Measurements from ENCODE around the gene OBSCN. TPM values are rescaled to one million over a fixed set of nuclear protein-coding genes. Genes with fewer than 3 reads are reported as not detected.

OBSCN gene
- total RNA-seq, 1 experiment from 2014 or later = 33.3 TPM

DNA sequence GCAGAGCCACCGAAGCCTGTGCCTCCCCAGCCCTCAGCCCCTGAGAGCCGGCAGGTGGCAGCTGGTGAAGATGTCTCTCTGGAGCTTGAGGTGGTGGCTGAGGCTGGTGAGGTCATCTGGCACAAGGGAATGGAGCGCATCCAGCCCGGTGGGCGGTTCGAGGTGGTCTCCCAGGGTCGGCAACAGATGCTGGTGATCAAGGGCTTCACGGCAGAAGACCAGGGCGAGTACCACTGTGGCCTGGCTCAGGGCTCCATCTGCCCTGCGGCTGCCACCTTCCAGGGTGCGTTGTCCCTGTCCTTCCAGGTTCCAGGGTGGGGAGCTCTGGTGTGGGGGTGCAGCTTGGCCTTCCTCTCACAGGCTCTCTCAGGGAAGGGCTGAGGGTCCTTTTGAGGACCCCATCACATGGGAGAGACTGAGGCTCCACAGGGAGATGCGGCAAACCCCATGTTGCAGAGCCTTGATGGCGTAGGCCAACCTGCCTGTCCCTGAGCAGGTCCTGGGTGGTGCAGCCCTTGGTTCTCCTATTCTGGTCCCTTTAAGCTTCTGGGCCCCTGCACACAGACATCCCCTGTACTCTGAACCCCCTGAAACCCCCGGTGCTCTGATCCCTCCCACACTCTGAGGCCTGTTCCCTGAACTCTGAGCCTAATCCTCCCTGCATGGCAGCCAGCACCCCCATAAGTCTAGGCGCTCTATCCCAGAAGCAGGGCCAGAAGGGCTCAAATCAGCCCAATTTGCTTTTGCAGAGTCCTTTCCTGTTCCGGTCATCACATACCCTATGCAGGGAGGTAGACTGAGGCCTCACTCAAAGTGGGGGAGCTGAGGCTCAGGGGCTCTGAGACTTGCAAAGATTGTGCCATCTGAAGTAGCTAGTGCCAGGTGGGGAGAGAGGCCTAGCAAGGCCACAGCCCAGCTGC is 110.3 kb downstream of the OBSCN start:
- Histone ChIP-seq H2BK15ac (ENCODE audit: low read depth, low read length) (no peak overlapping the region), H2BK12ac (ENCODE audit: insufficient read length, low read depth, low read length) (no peak overlapping the region), H3K23me2 (ENCODE audit: insufficient read length, low read depth, low read length, poor library complexity, severe bottlenecking) (no peaks in the 10 kb centered on the region), H3K56ac (ENCODE audit: insufficient read length, low read depth, low read length) (no peak overlapping the region), H3K27me3 (ENCODE audit: insufficient read depth, low read length) (no peaks in the 10 kb centered on the region), H3K4ac (ENCODE audit: low read depth, low read length) (no peak overlapping the region), H3K18ac (ENCODE audit: insufficient read length, low read depth, low read length) (no peak overlapping the region), H3K9ac (ENCODE audit: extremely low read depth, insufficient read length, low read length) (no peak overlapping the region), H2BK5ac (ENCODE audit: insufficient read length, low read length) (no peak overlapping the region), H3K79me2 (ENCODE audit: insufficient read depth, low read length) (no peaks in the 10 kb centered on the region), H3K4me1 (ENCODE audit: insufficient read depth, low read length) (no peaks in the 10 kb centered on the region), H3K79me1 (ENCODE audit: insufficient read depth, low read depth, low read length, poor library complexity, severe bottlenecking) (no peaks in the 10 kb centered on the region), H3K4me2 (ENCODE audit: insufficient read depth, insufficient read length, low read length) (no peak overlapping the region), H3K23ac (ENCODE audit: insufficient read length, low read depth, low read length) (no peak overlapping the region), H2AK5ac (ENCODE audit: insufficient read length, low read length) (no peak overlapping the region), H4K5ac (ENCODE audit: insufficient read length, low read depth, low read length) (no peak overlapping the region), H3K14ac (ENCODE audit: insufficient read depth, low read length) (no peak overlapping the region), H2BK120ac (ENCODE audit: low read depth, low read length, poor library complexity, severe bottlenecking) (no peak overlapping the region), H4K91ac (ENCODE audit: insufficient read length, low read depth, low read length) (no peak overlapping the region), H3T11ph (ENCODE audit: low read length) (no peak overlapping the region), H4K8ac (replicated peaks; ENCODE audit: insufficient read length, low read depth, low read length) (no peak overlapping the region), H2BK20ac (ENCODE audit: low read depth, low read length, poor library complexity, severe bottlenecking) (no peak overlapping the region), H2AFZ (ENCODE audit: low read length) (no peak overlapping the region), H3K9me3 (ENCODE audit: control insufficient read depth, low read depth, low read length) (no peaks in the 10 kb centered on the region), H3K27ac (ENCODE audit: insufficient read length, low read depth, low read length) (no peak overlapping the region), H4K20me1 (ENCODE audit: control insufficient read depth, insufficient read depth, insufficient read length) (no peaks in the 10 kb centered on the region)
- no CpG with 5 or more reads among the region's 16 CpGs for WGBS (ENCODE audit: extremely low coverage, insufficient read length, low lambda C conversion rate)
- peaks cover 3% of the 10 kb centered on the region; the same call in 1 of the 2 replicates for H3K27me3 Mint-ChIP-seq (ENCODE audit: low read depth)
- H3K27ac Mint-ChIP-seq = no peak overlapping the region
- TF ChIP-seq CTCF (conservative IDR thresholded peaks at IDR 0.05) = no peak
- H3K4me1 Mint-ChIP-seq = no peaks in the 10 kb centered on the region
- no peak overlapping the region for H3K4me3 Mint-ChIP-seq
- no peak for DNase-seq
- 0 out of 5 replicates have a peak, but pooled peaks cover under 1% of the 10 kb centered on the region in 2 experiments for H3K9me3 Mint-ChIP-seq
- peaks cover 4 to 11% (median 7%) of the 10 kb centered on the region in 3 experiments; a peak in 4 of 7 replicates for H3K36me3 Mint-ChIP-seq (ENCODE audit: insufficient read depth in 1 of 3, low read depth in 3 of 3)

Data from H9 (cell line).